Epidermal melanocyte (primary cell): ENCODE results near the gene R3HDM2.

Experiments used
- DNase-seq: peaks from one replicate; pipeline ENCODE4 v3.0.0; 2011; ENCODE audit warnings: low spot score; ENCODE audit not compliant: insufficient read length

The R3HDM2 gene

DNA sequence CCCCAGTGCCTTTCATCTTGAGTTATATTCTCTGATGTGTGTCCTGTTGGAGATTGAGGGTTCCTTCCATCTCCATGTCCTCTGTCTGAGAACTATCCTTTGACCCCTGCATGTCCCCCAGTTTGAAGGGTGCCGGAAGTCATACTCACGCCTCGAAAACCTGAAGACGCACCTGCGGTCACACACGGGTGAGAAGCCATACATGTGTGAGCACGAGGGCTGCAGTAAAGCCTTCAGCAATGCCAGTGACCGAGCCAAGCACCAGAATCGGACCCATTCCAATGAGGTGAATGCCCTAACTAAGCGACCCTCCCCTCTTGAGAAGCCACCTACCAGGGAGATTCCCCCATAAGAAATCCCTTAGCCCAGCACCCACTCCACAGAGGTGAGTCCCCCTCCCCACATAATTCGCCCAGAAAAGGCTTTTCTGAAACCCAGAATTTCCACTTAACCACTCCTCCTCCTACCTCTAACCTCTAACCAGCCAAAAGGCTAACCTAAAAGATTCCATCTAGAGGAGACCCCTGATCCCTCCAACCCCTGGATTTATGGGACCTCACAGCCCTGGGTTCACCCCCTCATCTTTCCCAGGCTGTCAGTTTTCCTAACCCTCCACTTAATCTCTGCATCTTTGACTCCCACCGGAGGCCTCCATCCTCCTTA, 36.5 kb upstream of the R3HDM2 start:
- no peak for DNase-seq

DNA sequence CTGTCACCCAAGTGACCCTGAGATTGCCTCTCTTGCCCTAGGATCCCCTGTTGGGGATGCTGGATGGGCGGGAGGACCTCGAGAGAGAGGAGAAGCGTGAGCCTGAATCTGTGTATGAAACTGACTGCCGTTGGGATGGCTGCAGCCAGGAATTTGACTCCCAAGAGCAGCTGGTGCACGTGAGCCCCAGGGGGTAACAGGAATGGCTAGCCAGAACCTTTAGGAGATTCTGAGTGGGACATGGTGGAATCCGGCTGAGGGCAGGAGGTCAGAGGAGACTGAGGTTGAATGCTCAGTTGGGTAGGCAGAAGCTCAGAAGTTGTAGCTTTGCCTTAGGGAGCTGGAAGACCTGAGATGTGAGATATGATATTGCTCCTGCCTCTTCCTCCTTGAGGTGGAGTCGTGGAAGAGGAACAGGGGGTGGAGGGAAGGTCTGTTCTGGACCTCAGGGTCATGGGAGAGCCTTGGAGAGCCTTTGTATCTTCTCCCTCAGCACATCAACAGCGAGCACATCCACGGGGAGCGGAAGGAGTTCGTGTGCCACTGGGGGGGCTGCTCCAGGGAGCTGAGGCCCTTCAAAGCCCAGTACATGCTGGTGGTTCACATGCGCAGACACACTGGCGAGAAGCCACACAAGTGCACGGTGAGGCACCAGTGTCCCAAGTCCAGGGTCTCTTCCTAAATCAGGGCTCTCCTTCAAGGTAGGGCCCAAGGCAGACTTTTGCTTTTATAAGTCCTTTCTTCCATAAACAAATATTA, 35.1 kb upstream of the R3HDM2 start:
- DNase-seq = no peak

DNA sequence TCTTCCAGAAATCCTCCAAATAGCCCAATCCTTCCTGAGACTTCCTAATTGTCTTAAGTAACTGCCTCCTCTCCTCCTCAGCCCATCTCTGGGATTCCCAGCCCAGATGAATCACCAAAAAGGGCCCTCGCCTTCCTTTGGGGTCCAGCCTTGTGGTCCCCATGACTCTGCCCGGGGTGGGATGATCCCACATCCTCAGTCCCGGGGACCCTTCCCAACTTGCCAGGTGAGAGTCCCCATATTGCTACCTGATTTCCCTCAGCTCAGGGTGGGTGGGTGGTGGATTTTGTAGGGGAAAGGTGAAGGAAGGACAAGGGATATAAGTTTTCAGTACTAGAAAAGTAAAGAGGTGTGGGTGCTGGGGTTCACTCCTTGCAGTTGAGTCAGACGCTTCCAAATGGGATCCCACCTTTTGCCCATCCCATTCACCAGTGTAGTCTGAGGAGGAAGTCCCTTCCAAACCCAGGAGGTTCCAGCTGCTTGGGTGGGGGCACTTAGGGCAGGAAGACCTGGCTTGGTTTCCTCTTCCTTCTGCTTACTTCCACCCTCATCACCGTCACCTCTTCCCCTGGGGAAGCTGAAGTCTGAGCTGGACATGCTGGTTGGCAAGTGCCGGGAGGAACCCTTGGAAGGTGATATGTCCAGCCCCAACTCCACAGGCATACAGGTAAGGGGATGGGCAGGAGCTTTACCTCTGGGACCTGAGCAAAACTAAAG, 34.3 kb upstream of the R3HDM2 start:
- no peak for DNase-seq

DNA sequence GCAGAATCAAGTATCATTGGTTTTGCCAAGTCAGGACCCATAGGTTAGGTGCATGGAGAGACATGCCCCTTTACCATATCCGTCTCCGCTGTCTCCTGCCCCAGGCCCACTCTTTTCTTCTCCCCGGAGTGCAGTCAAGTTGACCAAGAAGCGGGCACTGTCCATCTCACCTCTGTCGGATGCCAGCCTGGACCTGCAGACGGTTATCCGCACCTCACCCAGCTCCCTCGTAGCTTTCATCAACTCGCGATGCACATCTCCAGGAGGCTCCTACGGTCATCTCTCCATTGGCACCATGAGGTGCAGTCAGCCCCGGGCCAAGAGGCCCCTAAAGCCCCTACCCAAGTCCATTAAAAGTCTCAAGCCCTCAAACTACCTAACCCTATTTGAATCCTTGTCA, 33.7 kb upstream of the R3HDM2 start:
- no peak for DNase-seq

DNA sequence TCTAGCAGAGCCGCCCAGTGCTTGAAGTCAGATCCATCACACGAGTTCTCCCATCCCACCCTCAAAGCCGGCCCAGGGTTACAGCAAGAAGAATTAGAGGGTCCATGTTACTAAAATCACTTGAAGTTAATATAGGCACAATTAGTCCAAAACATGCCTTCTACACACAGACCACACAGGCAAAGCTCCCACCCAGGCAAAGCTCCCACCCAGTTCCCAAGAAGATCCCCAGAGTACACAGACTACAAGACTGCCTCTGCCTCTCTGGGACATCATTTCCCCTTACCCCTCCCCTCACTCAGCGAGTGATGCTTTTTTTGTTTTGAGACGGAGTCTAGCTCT, 32.0 kb upstream of the R3HDM2 start:
- no peak for DNase-seq

DNA sequence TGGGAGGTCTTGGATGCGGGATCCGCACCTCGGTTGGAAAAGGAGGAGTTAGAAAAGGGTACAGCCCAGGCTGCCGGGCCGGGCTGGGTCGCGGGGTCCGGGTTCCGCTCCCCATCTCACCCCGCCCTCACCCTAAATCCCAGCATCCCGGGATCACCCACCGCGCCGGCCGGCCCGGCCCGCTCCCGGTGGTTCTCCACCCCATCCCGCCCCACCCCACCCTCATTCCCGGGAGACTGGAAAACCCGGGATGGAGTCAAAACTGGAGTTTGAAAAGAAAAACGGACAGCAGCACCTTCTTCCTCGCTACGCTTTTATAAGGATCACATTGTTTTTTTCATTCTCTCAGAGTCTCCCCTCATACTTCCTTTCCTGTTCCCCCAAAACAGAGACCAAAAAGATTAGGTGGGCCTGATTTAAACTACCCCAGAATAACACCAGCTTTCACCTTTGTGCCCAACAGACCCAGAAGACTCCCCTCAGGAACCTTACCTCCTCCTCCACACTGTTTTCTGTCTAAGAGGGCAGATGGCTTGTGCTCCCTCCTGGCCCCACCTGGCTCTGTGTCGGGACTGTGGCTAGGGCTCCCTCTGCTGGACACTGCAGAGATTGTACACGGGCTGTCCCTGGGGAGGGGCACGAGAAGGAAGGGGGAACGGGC, 31.5 kb upstream of the R3HDM2 start:
- peak; percentile 94 for DNase-seq

DNA sequence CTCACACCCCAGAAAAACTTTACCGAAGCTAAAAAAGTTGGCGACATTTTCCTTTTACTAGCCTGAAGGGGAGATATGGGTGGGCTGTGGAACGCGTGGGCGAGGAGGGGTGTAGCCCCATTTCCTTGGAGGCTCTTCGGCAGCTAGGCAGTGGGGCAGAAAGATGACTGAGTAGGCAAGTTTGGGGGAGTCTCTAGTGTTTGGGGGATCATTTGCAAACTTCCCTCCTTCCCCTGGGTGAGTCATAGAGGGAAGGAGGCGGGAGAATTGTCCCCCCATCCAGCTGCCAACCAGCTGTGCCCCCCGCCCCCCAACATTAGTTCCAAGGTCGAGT, 31.0 kb upstream of the R3HDM2 start:
- no peak for DNase-seq

DNA sequence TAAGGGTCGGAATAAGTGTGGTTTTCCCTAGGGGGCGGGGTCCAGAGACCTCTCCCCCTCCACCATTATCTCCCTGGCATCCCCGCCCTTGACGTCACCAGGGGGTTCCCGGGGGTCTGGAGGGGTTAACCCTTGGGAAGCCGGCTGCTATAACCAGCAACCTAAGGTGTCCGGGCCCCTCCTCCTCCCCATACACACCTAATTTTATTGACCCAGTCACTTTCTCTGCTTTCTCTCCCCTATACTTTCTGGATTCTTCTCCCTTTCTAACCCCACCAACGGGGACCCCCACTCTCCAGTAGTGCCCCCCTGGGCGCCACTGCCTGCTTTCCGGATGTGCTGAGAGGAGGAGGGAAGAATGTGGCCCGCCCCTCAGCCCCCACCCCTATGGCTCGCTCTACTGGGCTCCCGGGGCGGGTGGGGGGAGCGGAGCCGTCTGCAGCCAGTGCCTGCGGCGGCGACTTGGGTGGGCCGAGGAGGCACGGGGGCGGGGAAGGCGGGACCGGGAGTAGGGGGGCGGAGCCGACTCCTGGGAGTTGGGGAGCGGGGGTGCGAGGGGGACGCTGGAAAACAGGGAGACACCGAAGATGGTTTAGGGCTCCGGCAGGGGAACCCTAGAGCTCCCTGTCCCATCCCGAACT, 30.6 kb upstream of the R3HDM2 start:
- no peak for DNase-seq

DNA sequence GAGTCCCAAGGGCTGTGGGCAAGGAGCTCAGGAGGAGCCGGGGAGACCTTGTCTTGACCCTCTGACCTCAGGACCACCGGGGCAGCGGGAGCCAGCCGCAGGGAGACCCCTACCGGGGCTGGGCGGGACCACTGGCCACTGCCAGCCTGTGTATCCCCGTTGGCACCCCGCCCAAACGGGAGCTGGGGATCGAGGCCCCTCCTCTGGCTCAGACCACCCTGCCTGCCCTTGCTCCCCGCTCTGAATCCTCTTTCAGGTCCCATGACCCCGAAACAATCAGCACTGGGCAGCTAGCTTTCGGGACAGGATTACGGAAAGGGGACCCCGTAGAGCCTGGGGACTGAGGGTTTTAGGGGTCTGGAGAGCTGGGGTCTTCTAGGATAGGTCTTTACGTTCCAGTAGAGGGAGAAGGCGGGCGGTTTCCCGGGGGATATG, 30.0 kb upstream of the R3HDM2 start:
- no peak for DNase-seq

DNA sequence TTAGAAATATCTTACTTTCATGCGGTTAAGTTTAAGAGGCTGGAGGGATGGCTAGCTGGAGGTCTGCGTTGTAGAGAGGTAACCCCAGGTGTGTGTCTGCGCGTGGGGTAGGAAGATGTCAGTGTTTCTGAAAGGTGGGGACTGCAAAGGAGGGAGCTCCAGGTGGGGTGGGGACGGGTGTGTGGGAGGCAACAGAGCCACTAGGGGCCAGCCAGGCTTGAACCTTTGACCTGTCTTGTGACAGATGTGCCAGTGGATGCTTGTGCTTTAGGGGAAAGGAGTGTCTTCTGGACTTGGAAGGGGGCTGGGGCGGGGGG, 29.6 kb upstream of the R3HDM2 start:
- no peak for DNase-seq

DNA sequence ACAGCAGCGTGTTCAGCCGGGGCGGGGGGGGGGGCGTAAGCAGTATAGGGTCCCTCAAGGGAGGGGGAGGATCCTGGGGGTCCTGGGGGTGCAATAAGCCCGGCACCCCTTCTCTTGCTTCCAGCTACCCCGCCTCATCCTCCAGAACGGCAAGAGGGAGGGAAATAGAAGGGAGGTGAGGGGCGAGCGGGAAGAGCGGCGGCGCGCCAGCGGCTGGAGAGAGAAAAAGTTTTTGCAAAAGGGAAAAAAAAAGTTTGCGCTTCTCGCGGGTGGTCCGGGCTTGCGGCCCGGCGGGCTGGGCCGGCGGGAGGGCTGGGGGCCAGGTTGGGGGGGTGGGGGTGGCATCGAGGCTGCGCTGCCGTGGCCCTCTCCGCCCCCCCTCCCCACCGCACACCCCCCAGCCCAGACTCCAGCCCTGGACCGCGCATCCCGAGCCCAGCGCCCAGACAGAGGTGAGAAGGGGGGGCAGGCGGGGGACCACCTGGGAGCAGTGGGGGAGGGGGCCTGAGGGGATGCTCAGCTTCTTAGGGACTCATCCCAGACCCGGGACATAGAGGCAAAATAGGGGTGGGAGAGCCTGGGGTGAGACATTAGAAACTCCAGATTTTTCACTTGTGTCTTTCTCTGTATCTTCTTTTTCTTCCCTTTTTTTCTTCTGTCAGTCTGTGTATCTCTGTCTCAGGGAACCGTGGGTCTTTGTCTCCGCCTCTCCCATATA, 29.1 kb upstream of the R3HDM2 start, which contains the start of gene GLI1:
Gene GLI1, plus strand, starts transcription at position 36 of the 718 bp plus-strand sequence. CDS start 3,907 bp downstream, outside the sequence.
- no peak for DNase-seq

DNA sequence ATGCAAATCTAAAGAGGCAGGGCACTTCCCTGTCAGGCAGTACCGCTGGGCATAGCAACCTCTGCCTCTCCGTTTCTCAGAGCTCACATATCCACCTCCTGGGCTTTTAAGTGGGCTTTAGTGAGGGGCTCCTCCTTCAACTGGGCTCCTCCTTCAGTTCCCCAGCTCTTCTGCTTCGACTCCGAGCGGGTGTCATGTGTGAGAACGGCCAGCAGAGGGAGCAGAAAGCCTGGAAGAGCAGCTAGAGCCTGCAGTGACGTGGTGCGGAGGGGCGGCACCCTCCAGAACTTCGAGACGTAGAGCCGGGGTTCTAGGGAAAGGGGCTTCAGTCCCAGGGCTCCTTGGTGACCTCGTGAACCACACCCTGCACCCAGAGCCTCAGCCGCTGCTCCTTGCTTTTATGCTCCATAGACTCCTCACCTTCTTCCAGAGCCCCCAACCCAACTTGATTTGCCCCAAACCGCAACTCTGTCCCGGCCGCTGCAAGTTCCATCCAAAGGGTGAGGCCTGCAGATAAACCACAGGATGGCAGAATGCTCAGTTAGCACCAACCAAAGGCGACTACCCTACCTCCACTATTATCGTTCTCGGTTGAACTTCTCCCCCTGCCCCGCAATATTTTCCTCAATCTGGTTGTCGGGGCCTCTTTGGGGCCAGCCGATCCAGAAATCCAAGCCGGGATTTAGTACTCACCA, 28.4 kb upstream of the R3HDM2 start:
- DNase-seq = peak; percentile 80

DNA sequence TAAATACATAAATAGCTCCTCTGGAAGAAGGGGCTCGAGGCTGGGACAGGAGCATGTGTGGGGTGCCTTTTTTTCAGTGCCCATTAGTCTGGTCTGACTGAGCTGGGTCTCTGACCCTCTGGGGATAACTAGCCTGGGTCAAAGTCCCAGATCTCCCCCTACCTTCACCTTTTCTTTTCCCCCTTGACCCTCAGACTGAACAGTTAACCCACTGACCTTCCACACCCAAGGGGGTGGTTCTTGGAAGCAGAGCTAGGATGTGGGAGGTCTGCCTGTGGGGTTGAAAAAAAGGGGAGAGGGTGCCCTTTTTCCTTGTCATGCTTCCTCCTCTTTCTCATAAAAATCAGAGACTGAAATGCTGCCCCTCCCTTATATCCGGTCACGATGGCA, 27.8 kb upstream of the R3HDM2 start:
- DNase-seq = no peak

DNA sequence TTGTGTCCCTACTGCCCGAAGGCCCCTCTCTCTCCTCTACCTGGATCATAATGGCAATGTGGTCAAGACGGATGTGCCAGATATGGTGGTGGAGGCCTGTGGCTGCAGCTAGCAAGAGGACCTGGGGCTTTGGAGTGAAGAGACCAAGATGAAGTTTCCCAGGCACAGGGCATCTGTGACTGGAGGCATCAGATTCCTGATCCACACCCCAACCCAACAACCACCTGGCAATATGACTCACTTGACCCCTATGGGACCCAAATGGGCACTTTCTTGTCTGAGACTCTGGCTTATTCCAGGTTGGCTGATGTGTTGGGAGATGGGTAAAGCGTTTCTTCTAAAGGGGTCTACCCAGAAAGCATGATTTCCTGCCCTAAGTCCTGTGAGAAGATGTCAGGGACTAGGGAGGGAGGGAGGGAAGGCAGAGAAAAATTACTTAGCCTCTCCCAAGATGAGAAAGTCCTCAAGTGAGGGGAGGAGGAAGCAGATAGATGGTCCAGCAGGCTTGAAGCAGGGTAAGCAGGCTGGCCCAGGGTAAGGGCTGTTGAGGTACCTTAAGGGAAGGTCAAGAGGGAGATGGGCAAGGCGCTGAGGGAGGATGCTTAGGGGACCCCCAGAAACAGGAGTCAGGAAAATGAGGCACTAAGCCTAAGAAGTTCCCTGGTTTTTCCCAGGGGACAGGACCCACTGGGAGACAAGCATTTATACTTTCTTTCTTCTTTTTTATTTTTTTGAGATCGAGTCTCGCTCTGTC, 26.1 kb upstream of the R3HDM2 start:
- DNase-seq = no peak

DNA sequence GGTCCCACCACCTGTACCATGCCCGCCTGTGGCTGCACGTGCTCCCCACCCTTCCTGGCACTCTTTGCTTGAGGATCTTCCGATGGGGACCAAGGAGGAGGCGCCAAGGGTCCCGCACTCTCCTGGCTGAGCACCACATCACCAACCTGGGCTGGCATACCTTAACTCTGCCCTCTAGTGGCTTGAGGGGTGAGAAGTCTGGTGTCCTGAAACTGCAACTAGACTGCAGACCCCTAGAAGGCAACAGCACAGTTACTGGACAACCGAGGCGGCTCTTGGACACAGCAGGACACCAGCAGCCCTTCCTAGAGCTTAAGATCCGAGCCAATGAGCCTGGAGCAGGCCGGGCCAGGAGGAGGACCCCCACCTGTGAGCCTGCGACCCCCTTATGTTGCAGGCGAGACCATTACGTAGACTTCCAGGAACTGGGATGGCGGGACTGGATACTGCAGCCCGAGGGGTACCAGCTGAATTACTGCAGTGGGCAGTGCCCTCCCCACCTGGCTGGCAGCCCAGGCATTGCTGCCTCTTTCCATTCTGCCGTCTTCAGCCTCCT, 25.4 kb upstream of the R3HDM2 start:
- DNase-seq = no peak

DNA sequence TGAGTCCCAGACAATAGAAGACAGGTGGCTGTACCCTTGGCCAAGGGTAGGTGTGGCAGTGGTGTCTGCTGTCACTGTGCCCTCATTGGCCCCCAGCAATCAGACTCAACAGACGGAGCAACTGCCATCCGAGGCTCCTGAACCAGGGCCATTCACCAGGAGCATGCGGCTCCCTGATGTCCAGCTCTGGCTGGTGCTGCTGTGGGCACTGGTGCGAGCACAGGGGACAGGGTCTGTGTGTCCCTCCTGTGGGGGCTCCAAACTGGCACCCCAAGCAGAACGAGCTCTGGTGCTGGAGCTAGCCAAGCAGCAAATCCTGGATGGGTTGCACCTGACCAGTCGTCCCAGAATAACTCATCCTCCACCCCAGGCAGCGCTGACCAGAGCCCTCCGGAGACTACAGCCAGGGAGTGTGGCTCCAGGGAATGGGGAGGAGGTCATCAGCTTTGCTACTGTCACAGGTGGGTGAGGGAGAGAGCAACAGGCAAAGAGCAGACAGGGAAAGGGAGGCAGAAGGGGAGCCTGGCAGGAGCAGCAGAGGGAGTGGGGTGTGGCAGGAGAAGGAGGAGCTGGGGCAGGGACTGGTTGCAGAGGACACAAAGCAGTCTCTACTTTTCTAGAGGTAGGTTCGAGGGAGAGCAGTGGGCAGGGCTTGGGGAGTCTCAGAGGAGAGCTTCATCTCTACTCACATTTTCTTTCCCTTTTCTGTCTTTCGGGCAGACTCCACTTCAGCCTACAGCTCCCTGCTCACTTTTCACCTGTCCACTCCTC, 24.7 kb upstream of the R3HDM2 start:
- no peak for DNase-seq

DNA sequence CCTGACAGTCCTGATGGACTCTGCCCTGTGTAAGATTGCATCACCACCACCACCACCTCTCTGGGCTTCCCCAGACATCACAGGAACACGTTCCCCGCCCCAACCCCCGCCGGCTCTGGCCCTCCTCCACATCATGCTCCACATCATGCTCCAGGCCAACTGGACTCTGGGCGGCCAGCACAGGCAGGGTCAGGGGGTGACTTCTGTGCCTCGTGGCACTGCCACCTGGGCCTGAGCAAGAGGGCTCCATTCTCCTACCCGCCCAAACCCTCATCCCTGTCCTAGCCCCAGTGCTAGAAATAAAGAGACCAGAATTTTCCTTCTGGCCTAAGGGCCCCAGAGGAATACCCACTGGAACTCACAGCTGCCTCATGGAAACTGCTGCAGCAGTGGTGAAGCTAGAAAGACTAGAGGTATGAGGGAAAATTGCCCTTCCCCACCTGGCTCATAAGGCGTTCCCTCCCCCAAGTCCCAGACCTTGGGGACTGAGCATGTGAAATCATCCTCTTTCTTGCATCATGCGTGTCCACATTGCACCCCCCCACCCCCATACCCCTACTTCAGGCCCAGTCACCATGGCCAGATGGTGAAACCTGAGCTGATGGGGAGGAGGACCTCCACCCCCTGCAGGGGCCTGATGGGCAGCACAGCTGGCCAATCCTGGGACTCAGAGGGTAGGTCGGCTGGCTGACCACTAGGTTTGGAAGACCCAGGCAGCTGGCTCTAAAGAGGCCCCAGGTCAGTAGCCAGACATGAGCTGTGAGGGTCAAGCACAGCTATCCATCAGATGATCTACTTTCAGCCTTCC, 23.9 kb upstream of the R3HDM2 start, which contains the start of gene INHBE:
Gene INHBE, plus strand, starts transcription at position 742 of the 808 bp plus-strand sequence. CDS start 230 bp downstream, outside the sequence.
- DNase-seq = no peak

DNA sequence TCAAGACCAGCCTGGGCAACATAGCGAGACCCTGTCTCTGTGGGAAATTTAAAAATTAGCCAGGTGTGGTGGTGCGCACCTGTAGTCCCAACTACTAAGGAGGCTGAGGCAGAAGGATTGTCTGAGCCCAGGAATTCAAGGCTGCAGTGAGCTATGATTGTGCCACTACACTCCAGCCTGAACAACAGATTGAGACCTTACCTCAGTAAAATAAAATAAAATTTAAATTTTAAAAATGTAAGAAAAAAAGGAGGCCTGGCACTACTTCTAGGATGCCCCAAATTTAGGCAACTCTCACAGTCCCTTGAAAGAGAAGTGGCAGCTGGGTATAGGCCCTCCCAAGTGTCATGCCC, 23.3 kb upstream of the R3HDM2 start:
- DNase-seq = no peak
